Stimulated activated CD8-positive, alpha-beta memory T cell treated with anti-CD3 and anti-CD28 coated beads, Interleukin-4, amount 100 ng/mL, for 24 hours (primary cell): ENCODE data around the gene DHRS11.

Source experiments
- DNase-seq: peaks from one replicate; pipeline ENCODE4 v3.0.0-alpha.2; 2020; ENCODE audit warnings: low read depth

DHRS11 gene

GRCh38 chr17:36614081-36614480 lies 22.4 kb downstream of the DHRS11 start:
- DNase-seq, result no peak

DNA sequence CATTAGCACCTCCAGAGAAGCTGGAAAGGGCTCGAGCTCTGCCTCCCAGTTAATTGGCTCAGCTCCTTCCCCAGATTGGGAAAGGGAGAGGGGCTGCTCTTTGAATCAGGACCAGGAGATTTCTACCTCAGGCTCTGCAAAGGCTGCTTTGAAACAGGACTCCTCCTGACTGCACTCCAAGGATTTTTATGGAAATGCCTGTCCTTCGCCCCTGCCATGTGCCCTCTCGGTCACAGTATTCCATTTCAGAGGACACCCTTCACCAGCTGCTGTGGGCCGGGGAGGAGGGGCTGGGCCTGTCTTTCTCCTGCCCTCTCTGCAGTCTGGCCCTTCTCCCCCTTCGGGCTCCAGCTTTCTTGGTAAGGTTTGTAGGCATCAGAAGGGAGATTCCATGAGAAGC lies 23.3 kb downstream of the DHRS11 start:
- DNase-seq, result no peak

DNA sequence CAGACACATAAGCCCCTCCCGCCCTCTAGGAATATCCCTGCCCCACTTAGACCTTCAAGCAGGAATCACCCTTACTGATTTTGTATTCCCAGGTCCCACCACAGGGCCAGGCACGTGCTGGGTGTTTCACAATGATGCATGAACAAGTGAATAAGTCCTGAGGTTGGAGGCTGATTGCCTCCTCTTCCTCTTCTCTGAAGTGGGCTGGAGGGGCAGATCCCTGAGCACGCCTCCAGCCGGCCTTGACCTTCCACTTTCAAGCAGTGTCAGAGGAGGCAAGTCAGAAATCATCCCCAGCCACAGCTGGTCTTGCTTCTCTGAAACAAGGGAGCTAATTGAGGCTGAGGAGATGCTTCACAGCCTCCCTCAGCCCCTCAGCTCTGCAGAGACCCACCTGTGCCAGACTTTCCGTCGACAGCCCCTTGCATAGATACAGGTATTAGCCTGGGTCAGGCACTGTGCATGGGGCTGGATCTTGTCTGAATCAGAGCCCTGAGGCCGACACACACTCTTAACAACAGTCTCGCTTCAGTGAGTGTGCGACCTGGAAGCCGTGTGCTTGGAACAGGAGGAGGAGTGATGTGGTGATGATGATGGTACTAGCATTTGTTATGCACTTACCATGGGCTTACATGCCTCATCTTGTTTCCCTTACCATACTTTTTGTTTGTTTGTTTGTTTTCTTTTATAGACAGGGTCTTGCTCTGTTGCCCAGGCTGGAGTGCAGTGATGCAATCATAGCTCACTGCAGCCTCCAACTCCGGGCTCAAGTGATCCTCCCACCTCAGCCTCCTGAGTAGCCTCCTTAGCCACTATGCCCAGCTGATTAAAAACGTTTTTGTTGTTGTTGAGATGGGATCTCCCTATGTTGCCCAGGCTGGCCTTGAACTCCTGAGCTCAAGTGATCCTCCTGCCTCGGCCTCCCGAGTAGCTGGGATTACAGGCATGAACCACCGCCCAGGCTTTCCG lies 24.7 kb downstream of the DHRS11 start:
- DNase-seq, result no peak

DNA sequence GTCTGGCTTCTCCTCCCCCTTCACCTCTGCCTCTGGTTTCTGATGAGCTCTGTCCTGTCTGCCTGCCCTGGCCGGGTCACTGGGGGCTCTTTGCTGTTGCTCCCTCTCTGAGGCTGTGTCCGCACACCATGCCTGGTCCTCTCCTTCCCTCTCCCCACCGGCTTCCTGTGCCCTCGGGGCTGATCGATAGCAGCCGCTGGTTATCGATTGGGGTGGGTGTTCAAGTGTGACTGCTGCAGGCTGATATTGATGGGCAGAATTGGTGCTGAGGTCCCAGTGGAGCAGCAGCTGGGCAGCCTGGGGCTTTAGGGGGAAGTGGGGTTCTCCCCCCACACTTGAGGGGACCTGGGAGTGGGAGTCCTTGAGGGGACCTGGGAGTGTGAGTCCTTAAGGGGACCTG lies 26.1 kb downstream of the DHRS11 start:
- DNase-seq, result no peak

DNA sequence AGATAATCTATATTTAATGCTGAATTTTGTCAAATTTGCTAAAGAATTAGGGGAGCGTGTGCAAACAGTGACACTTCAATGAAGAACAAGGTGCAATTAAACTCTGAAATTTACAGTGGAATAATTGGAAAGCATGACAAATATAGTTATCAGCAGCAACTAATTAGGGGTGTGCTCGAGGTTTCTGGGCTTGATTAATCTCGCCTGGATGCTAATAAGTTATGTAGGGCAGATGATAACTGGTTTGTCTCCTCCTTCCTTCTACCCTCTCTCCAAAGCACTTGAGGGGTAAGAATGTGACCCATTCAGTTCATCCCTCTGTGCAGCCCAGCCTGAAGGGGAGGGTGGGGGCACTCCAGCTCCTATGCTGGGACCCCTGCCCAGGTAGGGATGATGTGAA lies 31.6 kb downstream of the DHRS11 start:
- DNase-seq, result no peak

GRCh38 chr17:36625188-36625587 lies 33.5 kb downstream of the DHRS11 start:
- DNase-seq, result no peak

DNA sequence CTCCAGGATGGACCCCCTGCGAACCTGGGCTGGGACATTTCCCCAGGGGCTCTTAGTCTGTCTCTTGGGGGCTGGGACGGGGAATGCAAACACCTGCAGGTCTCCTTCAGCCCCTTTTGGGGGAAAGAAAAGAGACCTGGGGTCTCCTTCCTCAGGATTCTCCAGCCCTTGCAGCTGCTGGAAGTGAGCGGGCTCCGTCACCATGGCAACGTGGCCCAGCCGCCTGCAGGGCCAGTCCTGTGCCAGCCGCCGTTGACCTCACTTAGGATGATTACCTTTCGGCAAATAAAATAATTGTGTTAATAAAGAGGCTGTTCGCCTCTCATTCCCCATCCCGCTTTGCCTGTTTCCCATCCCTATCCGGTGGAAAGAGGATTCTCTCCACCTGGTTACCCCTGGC lies 35.4 kb downstream of the DHRS11 start:
- DNase-seq, result no peak

DNA sequence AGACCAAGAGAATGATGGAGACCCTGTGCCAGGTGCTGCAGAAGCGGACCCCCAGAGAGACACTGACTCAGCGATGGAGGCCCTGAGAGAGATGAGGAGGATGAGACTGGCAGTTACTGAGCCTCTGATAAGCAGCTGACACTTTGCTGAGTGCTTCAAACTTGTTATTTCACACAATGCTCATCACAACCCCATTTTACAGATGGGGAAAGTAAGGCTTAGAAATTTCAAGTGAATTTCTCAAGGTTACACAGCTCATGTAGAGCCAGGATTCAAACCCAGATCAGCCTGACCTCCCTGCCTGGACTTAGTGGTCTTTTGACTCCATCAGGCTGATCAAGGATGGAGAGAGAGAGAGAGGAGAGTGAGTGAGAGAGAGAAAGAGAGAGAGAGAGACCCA lies 36.9 kb downstream of the DHRS11 start:
- DNase-seq, result no peak

DNA sequence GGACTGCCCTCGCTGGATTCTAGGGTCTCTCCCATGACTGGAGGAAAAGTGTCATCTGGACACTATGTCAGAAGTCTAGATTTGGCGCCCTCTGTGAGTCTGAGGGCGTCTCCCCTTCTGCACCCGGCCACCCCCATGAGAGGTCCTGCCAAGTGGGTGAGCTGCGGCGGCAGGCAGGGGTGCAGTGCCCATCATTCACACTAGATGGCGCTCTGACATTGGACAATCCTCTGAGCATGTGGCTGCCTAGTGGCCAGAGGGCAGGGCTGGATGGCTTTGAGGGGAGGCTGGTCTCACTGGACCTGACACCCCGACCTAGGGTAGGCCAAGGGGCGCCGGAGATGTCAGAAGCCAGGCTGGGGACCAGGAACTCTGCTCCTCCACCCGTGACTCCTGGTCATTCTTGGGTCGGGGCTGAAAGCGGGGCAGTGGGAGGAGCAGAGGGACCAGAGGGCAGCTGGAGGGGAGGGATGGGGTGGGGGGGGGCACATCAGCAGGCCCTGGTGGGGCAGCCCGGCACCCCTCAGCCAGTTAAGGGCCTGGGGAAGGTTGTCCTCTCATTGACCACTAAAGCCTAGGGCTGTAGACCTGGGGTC lies 37.7 kb downstream of the DHRS11 start:
- peak; percentile 73 for DNase-seq

- DNase-seq, result no peak
Observed at GRCh38 chr17:36629970-36630502, 38.4 kb downstream of the DHRS11 start.

DNA sequence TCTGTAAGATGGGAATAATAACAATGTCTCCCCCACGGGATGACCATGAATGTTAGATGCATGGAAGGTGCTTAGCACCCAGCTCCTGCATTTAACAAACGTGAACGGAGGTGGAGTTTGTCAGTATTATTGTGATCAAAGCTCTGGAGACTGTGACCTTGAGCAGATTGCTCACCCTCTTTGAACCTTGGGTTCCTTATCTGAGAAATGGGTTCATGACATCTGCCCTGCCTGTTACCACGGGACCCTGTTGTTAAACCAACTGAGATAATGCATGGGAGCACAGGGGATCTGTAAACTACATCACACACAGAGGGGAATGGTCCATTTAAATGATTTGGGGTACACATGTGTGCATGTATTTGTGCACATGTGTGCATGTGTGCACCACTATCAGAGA lies 39.3 kb downstream of the DHRS11 start:
- DNase-seq, result no peak

DNA sequence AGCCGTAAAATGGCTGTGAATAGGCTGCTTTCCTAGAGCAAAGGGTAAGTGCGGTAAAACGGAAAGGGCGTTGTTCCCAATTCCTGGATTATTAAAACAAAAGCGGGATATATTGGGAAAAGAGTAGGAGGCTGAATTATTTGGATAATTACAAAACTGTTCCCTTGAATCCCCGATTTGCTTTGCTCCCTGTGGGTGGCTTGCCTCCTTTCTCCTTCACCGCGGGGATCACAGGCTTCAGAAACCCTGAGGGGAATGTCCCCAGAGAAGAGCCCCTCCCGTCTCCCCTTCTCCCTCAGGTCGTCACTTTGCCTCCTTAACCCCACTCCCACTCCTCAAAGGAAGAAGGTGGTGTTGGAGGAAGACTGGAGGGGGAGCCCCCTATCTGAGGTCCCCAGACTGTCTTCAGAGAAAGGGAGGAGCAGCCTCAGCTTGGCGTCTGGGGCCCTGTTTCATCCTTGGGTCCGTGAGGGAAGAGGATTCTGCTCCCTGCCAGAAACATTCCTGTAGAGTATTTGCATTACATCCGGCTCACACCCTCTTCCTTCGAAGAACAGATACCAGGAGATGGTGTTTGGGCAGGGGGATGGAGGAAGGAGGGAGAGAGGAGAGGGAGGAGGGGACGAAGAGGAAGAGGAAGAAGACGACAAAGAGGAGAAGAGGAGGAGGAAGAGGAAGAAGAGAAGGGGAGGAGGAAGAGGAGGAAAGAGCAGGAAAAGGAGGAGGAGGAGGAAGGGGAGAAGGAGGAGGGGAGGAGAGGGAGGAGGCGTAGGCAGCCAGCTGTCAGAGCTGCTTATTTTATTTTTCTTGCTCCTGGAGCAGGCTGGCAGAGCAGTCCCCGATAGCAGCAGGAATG lies 41.5 kb downstream of the DHRS11 start:
- DNase-seq, result no peak

DNA sequence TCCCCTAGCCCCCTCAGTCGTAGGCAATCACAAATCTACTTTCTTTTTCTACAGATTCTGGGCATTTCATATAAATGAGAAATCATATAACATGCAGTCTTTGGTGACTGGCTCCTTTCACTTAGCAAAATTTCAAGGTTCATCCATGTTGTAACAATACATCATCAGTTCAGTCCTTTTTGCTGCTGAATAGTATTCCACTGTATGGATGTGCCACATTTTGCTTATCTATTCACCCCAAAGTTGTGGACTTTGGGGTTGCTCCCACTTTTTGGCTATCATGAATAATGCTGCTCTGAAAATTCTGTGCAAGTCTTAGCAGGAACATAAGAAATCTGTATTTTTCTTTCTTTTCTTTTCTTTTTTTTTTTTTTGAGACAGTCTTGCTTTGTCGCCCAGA lies 48.7 kb downstream of the DHRS11 start:
- DNase-seq, result no peak

- DNase-seq, result no peak
Observed at GRCh38 chr17:36640836-36641235, 49.2 kb downstream of the DHRS11 start.

GRCh38 chr17:36641331-36641876 lies 49.7 kb downstream of the DHRS11 start:
- DNase-seq, result no peak

DNA sequence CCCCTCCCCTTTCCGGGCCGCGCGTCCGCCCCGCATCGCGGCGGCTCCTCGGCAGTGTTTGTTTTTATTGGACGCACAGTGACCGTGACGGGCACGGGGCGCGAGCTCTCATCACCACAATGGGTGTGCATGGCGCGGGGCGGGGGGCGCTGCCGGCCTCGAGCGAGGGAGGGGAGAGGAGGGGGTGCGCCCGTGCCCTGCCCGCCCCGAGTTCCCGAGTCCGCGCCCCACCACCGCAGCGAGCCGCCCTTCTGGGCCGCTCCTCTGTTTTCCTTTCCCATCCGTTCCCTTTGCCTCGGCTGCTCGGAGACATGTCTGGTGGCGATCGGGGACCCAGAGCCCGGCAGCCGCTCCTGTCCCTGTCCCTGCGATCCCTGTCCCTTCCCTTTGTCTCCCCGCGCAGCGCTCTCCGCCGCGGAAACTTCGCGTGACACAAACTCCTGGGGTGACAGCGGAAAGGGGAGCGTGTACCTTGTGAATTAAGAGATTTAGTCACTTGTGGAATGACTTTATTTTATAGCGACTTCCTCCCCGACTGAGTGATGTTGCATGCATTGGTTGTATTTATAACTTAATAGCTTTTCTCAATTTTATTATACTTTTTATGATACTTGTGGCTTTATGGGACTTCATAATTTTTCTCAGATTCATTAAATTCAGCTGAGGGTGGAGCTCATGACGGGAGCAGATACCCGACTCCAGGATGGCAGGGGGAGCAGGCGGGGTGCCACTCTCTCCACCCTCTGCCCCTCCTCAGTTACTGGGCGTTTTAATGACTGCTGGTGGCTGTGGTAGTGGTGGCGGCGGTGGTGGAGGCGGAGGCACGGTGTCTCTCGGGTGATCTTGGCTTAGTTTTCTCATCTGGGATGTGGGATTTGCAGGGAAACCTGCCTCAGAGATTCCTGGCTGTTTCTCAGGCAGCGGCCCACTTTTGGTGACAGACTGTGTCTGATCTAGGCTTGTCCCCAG lies 50.5 kb downstream of the DHRS11 start:
- no peak for DNase-seq

- no peak for DNase-seq
Observed at GRCh38 chr17:36643086-36643685, 51.5 kb downstream of the DHRS11 start.

DNA sequence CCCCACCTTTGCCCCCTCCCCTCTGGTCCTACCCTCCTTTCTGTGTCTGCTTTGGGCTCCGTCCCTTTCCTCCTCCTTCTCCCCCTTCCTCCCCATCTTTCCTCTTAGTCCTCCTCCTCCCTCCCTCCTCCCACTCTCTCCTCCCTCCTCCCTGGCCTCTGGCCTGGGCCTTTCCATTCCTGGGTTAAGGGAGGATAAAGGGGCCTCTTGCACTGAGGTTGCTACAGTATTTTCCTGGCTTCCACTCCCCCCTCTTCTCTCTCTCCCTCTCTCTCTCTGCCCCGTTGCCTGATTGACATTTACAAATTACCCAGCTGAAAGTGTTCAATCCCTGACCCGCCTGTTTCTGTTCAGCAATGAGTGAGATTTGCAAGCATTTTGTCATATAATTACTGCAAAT lies 53.7 kb downstream of the DHRS11 start:
- DNase-seq, result no peak

GRCh38 chr17:36647636-36648035 lies 56.0 kb downstream of the DHRS11 start:
- DNase-seq, result no peak

DNA sequence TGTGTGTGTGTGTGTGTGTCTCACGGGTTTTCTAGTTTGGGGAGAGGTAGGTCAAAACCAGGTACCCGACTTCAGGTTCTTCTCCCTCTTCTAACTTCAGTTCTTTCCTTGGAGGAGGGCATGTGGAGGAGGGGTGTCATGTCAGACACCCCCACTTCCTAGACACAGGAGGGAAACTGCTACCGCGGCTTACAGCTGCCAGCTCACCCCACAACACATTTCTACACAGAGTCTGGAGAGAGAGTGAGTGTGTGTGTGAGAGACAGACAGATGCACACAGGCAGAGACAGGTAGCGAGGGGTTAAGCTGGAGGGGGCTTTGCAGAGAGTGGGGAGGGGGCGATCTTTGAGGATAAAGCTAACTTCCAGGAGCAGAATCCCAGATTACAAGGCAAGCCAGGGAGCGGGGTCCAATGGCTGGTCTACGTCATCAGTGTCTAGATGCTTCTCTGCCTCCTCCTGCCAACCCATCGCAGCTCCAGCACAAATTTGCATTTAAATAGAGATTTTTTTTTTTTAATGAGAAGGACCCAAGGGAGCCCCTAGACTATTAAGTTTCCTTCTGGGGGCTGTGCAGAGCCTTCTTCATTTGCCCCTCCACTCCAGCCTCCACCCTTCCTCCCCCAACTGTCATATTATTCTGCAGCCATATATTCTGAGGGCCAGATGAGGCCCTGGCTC lies 58.6 kb downstream of the DHRS11 start:
- DNase-seq, result no peak
